GM15510 (cell line): ENCODE measurements around the gene RHOT1.

Source experiments
- POLR2A ChIP-seq: IDR thresholded peaks from 3 replicates; pipeline ENCODE4 v1.6.1; 2011; ENCODE audit warnings: borderline replicate concordance; ENCODE audit not compliant: insufficient read length; ENCODE audit errors: extremely low read depth

RHOT1 gene

DNA sequence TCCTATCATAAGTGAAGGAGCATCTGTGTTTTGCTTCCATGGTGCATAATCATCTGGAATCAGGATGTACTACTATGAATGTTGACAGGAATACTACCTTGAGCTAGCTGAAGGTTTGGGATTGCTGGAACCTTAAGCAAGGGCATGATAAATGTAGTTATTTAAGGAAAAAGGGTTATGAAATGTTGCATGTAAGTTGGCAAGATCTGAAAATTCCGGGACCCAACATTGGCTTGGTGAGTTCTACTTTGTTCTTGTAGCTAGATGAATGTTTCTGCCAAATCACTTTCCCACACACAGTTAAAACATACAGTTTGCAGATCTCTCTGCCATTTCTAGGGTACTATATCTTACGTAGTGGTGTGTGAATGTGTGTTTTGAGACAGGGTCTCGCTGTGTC lies 13.6 kb downstream of the RHOT1 start:
- TF ChIP-seq POLR2A, result no peak

DNA sequence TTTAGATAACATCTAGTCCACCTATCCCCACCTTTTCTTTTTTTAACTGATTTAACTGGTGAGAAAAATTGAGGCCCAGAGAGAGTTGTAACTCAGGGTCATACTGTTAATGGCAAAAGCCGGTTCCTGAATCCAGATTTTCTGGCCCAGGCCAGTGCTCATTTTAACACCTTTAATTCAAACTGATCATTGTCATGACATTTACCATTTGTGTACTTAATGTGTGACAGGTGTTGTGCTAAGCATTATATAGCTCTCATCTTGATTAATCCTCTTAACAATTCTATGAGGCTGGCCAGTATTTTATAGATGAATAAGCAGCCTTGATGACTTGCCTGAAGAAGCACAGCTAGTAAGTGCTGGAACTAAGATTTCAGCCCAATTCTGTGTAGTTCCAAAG lies 14.4 kb downstream of the RHOT1 start:
- TF ChIP-seq POLR2A, result no peak

DNA sequence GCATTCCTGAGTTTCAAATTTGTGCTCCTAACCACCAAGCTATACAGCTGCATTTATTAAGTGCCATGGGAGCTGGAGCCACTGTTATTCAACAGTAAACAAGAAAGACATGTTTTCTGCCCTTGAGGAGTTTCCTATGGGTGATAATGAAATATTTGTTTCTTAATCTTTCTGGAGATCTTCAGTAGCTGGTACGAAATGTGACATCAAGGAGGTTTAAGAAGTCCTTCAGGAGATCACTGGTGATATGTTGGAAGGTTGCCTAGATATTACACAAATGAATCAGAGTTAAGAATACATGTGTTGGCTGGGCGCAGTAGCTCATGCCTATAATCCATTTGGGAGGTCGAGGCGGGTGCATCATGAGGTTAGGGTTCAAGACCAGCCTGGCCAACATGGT lies 14.9 kb downstream of the RHOT1 start:
- no peak for TF ChIP-seq POLR2A

DNA sequence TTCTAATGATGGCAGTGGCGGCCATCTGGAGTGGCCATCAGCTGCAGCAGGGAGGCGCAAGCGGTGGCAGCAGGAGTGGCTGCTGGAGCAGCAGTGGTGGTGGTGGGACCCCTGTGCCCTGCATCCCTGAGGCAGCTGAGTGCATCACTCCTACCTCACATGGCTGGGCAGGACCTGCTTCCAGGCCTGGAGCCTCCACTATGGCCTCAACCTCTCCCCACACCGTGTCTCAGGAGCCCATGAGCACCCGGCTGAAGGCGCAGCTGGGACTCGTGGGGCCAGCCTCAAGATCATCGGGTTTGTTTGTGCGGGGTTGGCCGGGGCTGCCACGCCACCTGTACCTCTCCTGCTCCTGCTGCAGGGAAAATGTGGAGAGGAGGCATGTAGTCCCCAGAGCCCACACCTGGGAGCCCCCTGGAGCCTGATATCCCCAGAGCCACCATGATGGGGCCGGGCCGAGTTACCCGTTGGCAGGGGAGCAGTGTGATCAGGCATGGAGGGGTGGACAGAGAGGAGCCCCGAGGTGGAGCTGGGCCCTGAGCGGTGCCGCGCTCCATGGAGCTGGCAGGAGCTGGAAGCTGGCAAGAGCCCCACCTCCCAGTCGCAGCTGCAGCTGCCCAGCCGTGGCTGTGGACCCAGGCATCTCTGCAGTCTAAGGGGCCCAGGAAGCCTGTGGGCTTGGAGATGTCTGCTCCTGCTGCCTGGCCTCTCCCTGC lies 16.7 kb downstream of the RHOT1 start:
- no peak for TF ChIP-seq POLR2A

GRCh38 chr17:32159586-32160438 lies 17.5 kb downstream of the RHOT1 start:
- TF ChIP-seq POLR2A, result no peak

DNA sequence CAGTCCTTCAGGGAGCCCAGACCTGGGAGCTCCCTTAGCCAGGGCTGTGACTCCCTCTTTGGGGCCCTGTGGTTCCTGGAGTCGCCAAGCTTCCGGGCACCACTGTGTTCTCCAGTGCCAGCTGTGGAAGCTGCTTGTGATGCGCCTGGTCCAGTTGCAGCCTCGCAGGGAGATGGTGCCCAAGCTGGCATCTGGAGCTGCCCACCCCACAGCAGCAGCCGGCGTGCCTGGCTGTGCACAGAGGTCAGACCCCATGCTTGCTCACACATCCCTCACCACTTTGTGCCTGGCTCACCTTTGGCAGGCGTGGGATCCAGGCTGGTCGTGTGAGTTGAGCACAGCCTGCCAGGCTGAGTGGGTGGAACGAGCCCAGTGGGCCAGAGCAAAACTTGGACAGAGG lies 18.2 kb downstream of the RHOT1 start:
- TF ChIP-seq POLR2A, result no peak

- no peak for TF ChIP-seq POLR2A
Measured at GRCh38 chr17:32161029-32161428, 18.7 kb downstream of the RHOT1 start.

GRCh38 chr17:32161506-32162365 lies 19.4 kb downstream of the RHOT1 start:
- TF ChIP-seq POLR2A, result no peak

DNA sequence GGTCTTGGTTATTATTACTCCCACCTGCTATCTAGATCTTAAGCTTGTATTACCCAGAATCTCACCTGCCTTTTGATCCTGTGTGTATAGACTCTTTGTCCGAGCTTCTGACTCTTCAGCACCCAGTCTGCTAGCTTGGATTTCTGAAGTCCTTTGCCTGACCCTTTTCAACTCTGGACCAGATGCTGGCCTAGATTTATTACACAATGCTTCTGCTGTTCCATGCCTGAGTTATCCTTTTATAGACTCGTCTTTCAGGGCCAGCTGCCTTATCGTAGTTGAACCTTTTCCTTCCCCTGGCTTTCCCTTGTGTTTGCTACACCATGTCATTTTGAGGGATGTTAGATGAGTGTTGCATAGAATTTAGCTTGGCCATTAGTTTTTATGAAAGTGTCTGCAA lies 32.6 kb downstream of the RHOT1 start:
- no peak for TF ChIP-seq POLR2A

DNA sequence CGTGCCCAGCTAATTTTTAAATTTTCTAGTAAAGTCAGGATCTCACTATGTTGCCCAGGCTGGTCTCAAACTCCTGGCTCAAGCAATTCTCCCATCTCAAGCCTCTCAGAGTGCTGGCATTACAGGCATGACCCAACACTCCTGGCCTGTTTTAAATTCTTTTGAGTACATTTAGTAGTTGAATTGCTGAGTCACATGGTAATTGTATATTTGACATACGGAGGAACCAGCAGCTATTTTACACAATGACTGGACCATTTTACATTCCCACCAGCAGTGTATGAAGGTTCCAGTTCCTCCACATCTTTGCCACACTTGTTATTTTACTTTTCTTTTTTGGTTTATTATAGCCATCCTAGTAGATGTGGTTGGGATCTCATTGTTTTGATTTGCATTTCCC lies 43.6 kb downstream of the RHOT1 start:
- TF ChIP-seq POLR2A, result no peak

- no peak for TF ChIP-seq POLR2A
Measured at GRCh38 chr17:32187271-32187670, 45.0 kb downstream of the RHOT1 start.

DNA sequence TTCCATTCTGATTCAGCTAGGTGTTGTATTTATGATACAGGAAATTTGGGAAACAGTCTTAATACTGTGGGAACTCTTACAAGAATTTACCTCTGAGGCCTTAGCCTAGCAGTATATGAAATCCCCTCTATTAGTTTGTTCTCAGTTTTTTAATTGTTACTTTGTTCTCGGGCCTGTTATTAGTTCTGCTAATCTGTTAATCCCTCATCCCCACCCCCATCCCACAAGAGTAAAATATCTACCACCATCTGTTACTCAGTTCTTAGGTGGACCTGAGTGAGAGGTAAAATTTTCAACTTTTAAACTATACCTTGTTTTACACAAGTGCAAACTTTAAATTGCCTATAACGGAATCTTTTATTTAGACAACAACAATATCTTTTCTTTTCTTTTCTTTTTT lies 47.0 kb downstream of the RHOT1 start:
- TF ChIP-seq POLR2A, result no peak

DNA sequence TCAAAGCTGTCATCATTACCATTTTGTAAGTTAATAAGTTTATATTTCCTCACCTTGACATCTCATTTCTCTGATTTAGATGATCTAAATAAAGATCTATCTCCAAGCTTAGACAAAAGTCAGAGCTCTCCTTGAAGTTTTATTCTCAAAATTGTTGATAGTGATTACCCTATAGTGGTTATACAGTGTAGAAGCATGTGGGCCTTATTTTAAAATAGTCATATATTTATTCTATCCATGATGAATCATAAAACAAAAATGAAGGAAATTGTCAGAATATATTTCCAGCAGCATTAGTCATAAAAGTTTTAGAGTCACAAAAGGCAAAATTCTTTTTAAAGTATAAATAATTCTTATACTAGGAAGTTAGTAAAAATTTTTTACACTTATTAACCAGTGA lies 49.0 kb downstream of the RHOT1 start:
- no peak for TF ChIP-seq POLR2A

DNA sequence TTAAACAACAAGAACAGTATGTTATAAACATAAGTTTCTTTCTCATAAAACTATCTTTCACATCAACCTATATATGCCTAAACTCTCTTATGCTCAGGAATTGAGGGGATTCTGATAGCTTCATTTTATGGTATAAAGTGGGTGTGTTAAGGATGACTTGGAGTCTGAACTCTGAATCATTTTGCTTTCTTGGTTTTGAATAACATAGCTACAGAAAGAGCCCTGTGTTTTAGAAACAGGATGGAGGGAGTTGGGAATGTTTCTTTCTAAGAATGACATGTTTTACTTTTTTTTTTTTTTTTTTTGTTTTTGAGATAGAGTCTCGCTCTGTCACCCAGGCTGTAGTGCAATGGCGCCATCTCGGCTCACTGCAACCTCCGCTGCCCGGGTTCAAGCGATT lies 50.1 kb downstream of the RHOT1 start:
- no peak for TF ChIP-seq POLR2A

GRCh38 chr17:32197987-32198386 lies 55.7 kb downstream of the RHOT1 start:
- TF ChIP-seq POLR2A, result no peak

GRCh38 chr17:32206861-32207260 lies 64.6 kb downstream of the RHOT1 start:
- no peak for TF ChIP-seq POLR2A

- TF ChIP-seq POLR2A, result no peak
Measured at GRCh38 chr17:32208436-32208835, 66.1 kb downstream of the RHOT1 start.
